ENCODE measurements around the gene ZFP1.
"Not testable (repeated sequence)": the region's sequence is repeated elsewhere in the genome, so short reads cannot be mapped to it uniquely, and the experiment has no call there.

The ZFP1 gene

DNA sequence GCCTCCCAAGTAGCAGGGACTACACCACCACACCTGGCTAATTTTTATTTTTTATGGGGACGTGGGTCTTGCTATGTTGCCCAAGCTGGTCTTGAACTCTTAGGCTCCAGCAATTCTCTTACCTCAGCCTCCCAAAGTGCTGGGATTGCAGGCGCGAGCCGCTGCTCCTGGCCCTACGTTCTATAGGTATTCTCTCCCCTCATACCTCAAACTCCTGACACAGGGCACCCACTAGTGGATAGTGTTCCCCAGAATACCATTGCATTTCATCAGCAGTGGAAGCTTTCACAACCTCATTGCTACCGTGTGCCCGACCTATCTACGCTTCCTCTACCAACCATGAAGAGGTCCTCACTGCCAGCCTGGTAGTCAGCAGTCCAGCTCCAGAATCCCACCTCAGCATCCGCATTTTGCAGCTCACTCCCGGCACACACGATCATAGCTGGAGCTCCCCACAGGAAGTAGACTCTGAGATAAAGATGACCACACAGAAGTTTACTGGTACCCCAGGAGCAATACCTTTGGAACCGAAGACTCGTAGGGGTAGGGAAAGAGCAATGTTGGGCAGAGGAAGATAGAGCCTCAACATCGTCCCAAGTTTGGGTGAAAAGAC, 49.3 kb downstream of the ZFP1 start:
- TF ChIP-seq, protein P1, sequence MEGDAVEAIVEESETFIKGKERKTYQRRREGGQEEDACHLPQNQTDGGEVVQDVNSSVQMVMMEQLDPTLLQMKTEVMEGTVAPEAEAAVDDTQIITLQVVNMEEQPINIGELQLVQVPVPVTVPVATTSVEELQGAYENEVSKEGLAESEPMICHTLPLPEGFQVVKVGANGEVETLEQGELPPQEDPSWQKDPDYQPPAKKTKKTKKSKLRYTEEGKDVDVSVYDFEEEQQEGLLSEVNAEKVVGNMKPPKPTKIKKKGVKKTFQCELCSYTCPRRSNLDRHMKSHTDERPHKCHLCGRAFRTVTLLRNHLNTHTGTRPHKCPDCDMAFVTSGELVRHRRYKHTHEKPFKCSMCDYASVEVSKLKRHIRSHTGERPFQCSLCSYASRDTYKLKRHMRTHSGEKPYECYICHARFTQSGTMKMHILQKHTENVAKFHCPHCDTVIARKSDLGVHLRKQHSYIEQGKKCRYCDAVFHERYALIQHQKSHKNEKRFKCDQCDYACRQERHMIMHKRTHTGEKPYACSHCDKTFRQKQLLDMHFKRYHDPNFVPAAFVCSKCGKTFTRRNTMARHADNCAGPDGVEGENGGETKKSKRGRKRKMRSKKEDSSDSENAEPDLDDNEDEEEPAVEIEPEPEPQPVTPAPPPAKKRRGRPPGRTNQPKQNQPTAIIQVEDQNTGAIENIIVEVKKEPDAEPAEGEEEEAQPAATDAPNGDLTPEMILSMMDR (conservative IDR thresholded peaks at IDR 0.05; ENCODE audit: low read length), result no peak
- no peak overlapping the region for H3K4me3 ChIP-seq (ENCODE audit: low read length)
- DNase-seq (ENCODE audit: low read depth), result no peak

DNA sequence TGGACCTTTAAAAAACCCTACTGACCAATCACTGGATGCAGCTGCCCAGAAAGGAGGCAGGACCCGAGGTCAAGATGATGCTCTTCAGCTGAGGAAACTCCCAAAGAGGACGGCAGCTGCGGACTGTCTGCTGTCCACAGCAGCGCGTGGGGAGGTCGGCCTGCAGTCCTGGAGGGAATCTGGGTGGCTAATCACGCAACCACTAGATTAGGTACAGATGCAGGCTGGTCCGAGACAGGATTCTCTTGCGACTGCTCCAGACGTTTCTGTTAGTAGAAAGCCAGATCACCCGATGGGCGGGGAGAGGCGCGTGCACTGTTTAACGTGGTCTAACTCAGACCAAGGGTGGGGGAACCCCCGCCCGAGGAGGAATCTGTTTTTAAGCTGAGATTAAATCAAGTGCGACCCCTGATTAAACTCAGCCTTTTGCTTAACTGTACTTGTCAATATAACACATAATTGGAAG, 49.8 kb downstream of the ZFP1 start:
- TF ChIP-seq, protein P1 (conservative IDR thresholded peaks at IDR 0.05; ENCODE audit: low read length), result no peak
- peak; percentile 66 for DNase-seq (ENCODE audit: low read depth)
- H3K4me3 ChIP-seq (ENCODE audit: low read length), result peak overlapping the region; percentile 39

DNA sequence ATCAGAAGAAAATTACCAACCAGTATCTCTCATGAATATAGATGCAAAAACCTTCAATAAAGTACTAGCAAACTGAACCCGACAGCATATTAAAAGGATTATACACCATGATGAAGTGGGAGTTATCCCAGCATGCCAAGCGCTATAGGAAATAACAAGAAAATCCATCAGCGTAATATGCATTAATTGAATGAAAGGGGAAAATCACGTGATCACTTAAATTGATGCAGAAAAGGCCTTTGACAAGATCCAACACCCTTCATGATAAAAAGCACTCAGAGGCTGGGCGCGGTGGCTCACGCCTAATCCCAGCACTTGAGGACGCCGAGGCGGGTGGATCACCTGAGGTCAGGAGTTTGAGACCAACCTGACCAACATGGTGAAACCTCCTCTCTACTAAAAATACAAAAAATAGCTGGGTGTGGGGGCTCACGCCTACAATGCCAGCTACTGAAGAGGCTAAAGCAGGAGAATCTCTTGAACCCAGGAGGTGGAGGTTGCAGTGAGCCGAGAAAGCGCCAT, 53.8 kb downstream of the ZFP1 start:
- TF ChIP-seq, protein P1 (conservative IDR thresholded peaks at IDR 0.05; ENCODE audit: low read length), result no peak
- DNase-seq (ENCODE audit: low read depth), result no peak
- no peak overlapping the region for H3K4me3 ChIP-seq (ENCODE audit: low read length)

DNA sequence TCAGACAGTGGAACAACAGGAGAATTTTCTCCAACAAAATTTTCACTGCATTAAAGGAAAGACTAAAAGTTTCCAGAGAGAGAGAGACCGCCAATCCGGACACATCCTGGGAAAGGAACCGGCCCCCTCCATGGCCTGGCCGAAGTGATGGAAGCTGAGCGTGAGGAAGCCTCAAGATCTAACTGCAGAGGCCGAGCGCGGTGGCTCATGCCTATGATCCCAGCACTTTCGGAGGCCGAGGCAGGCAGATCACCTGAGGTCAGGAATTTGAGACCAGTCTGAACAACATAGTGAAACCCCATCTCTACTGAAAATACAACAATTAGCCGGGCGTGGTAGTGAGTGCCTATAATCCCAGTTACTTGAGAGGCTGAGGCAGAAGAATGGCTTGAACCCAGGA, 54.8 kb downstream of the ZFP1 start:
- TF ChIP-seq, protein P1 (conservative IDR thresholded peaks at IDR 0.05; ENCODE audit: low read length), result no peak
- no peak overlapping the region for H3K4me3 ChIP-seq (ENCODE audit: low read length)
- DNase-seq (ENCODE audit: low read depth), result no peak

DNA sequence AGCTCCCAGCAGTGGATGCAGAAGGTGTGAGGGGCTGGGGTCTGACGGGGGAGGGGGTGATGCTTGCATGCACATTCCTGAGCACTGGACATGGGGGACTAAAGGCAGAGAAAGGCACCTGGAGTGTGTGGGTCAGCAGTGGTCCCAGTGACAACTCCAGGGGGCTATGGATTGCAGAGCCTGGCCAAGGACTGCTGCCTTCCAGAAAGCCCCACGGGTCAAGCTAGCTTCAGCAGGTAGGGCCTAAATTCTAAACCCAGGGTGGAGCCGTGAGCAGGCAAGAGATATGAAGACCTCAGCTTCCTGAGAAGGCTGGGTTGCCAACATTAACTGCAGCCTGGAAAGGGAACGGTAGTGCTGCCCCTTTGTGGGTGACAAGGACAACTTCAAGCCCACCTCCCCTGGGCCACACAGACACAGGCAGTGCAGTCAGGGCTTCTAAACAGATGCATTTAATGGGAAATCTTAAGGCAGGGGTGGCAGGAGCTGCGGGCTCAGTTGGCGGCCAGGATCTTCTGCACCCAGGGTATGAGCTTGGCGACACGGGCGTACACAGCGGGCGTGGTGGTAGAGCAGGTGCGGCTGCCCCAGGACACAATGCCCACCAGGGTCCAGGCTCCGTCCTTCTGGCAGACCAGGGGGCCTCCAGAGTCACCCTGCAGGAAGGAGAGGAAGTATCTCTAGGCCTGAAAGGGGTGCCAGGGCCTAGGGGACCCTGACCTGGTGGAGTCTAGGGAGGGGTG, 55.5 kb downstream of the ZFP1 start:
- no peak overlapping the region for H3K4me3 ChIP-seq (ENCODE audit: low read length)
- TF ChIP-seq, protein P1 (conservative IDR thresholded peaks at IDR 0.05; ENCODE audit: low read length), result no peak
- DNase-seq (ENCODE audit: low read depth), result no peak

DNA sequence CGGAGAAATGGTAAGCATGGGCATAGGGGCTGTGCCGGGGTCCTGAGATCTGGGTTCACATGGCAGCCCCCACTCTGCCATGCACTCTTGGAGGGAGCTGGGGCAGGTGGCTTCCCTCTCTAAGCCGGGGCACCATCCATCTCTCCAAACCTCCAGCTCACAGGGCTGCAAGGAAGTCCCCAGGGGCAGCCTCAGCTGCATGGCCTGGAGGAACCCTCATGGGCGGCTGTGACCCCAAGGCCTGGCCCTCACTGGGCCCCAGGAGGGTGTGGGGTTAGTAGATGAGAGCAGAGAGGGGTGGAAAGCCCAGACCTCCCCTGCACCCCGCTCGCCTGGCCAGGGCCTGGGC, 56.1 kb downstream of the ZFP1 start:
- H3K4me3 ChIP-seq (ENCODE audit: low read length), result no peak overlapping the region
- no peak for DNase-seq (ENCODE audit: low read depth)
- TF ChIP-seq, protein P1 (conservative IDR thresholded peaks at IDR 0.05; ENCODE audit: low read length), result no peak

DNA sequence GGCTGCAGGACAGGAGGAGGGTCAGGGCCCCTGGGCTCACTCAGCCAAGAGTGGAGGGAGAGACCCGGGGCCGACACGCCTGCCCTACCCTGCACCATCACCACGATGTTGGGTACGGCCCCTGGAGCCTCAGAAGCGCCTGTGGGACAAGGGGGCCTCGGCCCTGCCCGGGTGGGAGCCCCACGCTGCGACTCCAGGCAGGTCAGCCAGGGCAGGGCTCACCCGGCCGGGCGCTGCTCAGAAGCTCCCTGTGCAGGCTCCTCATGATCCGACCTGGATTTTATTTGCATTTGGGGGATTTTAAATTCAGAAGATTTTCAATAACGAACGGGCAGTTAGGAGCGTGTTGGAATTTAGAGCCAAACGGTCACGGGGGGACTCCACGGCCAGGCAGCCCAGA, 56.6 kb downstream of the ZFP1 start:
- not testable (repeated sequence) for H3K4me3 ChIP-seq (ENCODE audit: low read length); DNase-seq (ENCODE audit: low read depth)

DNA sequence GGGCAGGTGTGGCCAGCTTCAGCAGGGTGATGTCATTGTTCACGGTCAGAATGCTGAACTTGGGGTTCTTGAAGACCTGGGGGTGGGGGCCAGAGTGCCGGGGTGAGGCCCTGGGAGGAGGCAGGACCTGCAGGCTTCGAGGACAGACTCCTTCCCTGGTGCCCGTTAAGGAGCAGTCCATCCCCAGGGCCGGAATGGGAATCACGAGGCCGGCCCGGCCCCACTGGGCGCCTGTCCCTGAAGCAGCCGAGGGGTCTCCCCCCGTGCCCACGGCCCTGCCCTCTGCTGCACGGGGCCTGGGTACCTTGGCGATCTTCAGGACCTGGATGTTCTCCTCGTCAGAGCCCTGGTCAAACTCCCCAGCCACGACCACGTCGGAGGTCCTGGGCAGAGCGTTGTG, 57.1 kb downstream of the ZFP1 start:
- DNase-seq (ENCODE audit: low read depth); H3K4me3 ChIP-seq (ENCODE audit: low read length): not testable (repeated sequence)

DNA sequence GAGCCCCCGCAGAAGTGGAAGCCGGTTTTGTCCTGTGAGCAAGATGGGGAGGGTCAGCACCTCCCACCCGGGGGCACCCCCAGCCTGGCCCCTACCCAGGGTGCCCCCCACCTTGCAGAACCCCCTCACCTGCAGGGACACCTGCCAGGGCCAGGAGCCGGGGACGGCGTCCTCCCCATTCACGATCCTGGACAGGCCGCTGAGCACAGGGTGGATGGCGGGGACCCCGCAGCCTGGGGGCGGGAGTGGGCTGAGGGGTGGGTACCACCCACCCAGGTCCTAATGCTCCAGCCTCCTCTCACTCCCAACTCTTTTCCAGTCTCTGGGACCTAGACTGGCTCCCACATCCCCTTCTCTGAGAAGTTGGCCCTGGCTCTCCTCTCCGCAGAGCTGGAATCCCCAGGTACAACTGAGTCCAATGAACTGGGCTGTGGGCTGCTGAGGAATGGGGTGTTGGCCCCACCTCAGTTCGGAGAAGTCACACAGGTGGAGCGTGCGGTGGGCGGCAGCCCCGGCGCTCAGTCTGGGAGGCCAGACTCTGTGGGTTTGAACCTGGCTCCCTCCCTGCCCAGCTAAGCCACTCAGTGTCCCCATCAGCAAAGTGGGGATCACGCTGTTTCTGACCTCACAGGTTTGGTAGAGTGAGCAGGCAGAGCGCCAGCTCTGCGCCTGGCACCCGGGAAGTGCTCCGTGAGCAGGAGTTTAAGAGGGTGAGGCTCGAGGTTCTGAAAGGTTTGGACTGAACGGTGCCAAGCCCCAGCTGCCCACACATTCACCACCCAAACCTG, 57.8 kb downstream of the ZFP1 start:
- H3K4me3 ChIP-seq (ENCODE audit: low read length); DNase-seq (ENCODE audit: low read depth): not testable (repeated sequence)
